ENCODE measurements around the gene TTC24. TPM values are rescaled to one million over a fixed set of nuclear protein-coding genes. Genes with fewer than 3 reads are reported as not detected.
A peak's percentile ranks its signal among the peaks of the same experiment; 100 is the strongest.
"Not testable (repeated sequence)": the region's sequence is repeated elsewhere in the genome, so short reads cannot be mapped to it uniquely, and the experiment has no call there.

TTC24 gene
- total and polyA plus RNA-seq, 5 donors, result not detected

- intact Hi-C loops (cut with DNase I), result no loop called here
- no peak for ATAC-seq
- 94% methylated on average over 3 of the region's 3 CpGs for WGBS
Observed at GRCh38 chr1:156546267-156546666, 33.3 kb upstream of the TTC24 start.

GRCh38 chr1:156547434-156547833 is 32.1 kb upstream of the TTC24 start:
- 91% methylated on average over 4 of the region's 4 CpGs for WGBS
- Histone ChIP-seq H3K4me1 (ENCODE audit: control insufficient read depth, insufficient read depth, low read length) (no peaks in the 10 kb centered on the region), H3K9me3 (ENCODE audit: control insufficient read depth, low read length) (no peaks in the 10 kb centered on the region), H3K27ac (ENCODE audit: low read length) (no peak overlapping the region), H3K4me3 (ENCODE audit: low read length) (no peak overlapping the region), H3K27me3 (ENCODE audit: control insufficient read depth, insufficient read depth) (no peaks in the 10 kb centered on the region)
- intact Hi-C loops (cut with DNase I), result no loop called here
- no peak for DNase-seq
- ATAC-seq, result no peak

More at GRCh38 chr1:156546267-156546666, 33.3 kb upstream of the TTC24 start:
- no peaks in the 10 kb centered on the region for H3K9me3 ChIP-seq (ENCODE audit: control insufficient read depth, low read length)
- no peaks in the 10 kb centered on the region for H3K4me1 ChIP-seq (ENCODE audit: control insufficient read depth, insufficient read depth, low read length)
- DNase-seq, result no peak
- H3K4me3 ChIP-seq (ENCODE audit: low read length), result no peak overlapping the region
- no peak overlapping the region for H3K27ac ChIP-seq (ENCODE audit: low read length)
- no peaks in the 10 kb centered on the region for H3K27me3 ChIP-seq (ENCODE audit: control insufficient read depth, insufficient read depth)

GRCh38 chr1:156547982-156548381 is 31.5 kb upstream of the TTC24 start:
- intact Hi-C loops (cut with DNase I), result no loop called here
- 82% methylated on average over 9 of the region's 9 CpGs for WGBS
- DNase-seq (no peak), ATAC-seq (no peak)
- Histone ChIP-seq H3K4me1 (ENCODE audit: control insufficient read depth, insufficient read depth, low read length) (no peaks in the 10 kb centered on the region), H3K4me3 (ENCODE audit: low read length) (no peak overlapping the region), H3K27me3 (ENCODE audit: control insufficient read depth, insufficient read depth) (no peaks in the 10 kb centered on the region), H3K27ac (ENCODE audit: low read length) (no peak overlapping the region), H3K9me3 (ENCODE audit: control insufficient read depth, low read length) (no peaks in the 10 kb centered on the region)

- Histone ChIP-seq H3K4me1 (ENCODE audit: control insufficient read depth, insufficient read depth, low read length) (no peaks in the 10 kb centered on the region), H3K9me3 (ENCODE audit: control insufficient read depth, low read length) (no peaks in the 10 kb centered on the region), H3K4me3 (ENCODE audit: low read length) (no peak overlapping the region), H3K27ac (ENCODE audit: low read length) (no peak overlapping the region), H3K27me3 (ENCODE audit: control insufficient read depth, insufficient read depth) (no peaks in the 10 kb centered on the region)
- no peak for DNase-seq
- intact Hi-C loops (cut with DNase I), result no loop called here
- no peak for ATAC-seq
- 72% methylated on average over 2 of the region's 2 CpGs for WGBS
Observed at GRCh38 chr1:156549390-156549789, 30.1 kb upstream of the TTC24 start.

GRCh38 chr1:156549831-156550230 is 29.7 kb upstream of the TTC24 start:
- ATAC-seq, result no peak
- H3K9me3 ChIP-seq (ENCODE audit: control insufficient read depth, low read length), result no peaks in the 10 kb centered on the region
- H3K4me1 ChIP-seq (ENCODE audit: control insufficient read depth, insufficient read depth, low read length), result no peaks in the 10 kb centered on the region
- no peaks in the 10 kb centered on the region for H3K27me3 ChIP-seq (ENCODE audit: control insufficient read depth, insufficient read depth)
- DNase-seq, result no peak
- no peak overlapping the region for H3K27ac ChIP-seq (ENCODE audit: low read length)
- intact Hi-C loops (cut with DNase I), result no loop called here
- H3K4me3 ChIP-seq (ENCODE audit: low read length), result no peak overlapping the region
- WGBS, result 69% methylated on average over 1 of the region's 1 CpG

GRCh38 chr1:156550346-156550745 is 29.2 kb upstream of the TTC24 start:
- Histone ChIP-seq H3K27ac (ENCODE audit: low read length) (no peak overlapping the region), H3K9me3 (ENCODE audit: control insufficient read depth, low read length) (no peaks in the 10 kb centered on the region), H3K4me3 (ENCODE audit: low read length) (no peak overlapping the region), H3K27me3 (ENCODE audit: control insufficient read depth, insufficient read depth) (no peaks in the 10 kb centered on the region), H3K4me1 (ENCODE audit: control insufficient read depth, insufficient read depth, low read length) (no peaks in the 10 kb centered on the region)
- ATAC-seq (peak; percentile 26 to 69), DNase-seq (peak in 1 of 3 donors; percentile 66)
- WGBS, result 79% methylated on average over 5 of the region's 5 CpGs
- intact Hi-C loops (cut with DNase I), result no loop called here

- DNase-seq, result no peak
- 83% methylated on average over 3 of the region's 3 CpGs for WGBS
Observed at GRCh38 chr1:156551066-156551643, 28.4 kb upstream of the TTC24 start.

GRCh38 chr1:156551869-156552268 is 27.7 kb upstream of the TTC24 start:
- Histone ChIP-seq H3K9me3 (ENCODE audit: control insufficient read depth, low read length) (no peaks in the 10 kb centered on the region), H3K27ac (ENCODE audit: low read length) (no peak overlapping the region), H3K27me3 (ENCODE audit: control insufficient read depth, insufficient read depth) (no peaks in the 10 kb centered on the region), H3K4me1 (ENCODE audit: control insufficient read depth, insufficient read depth, low read length) (no peaks in the 10 kb centered on the region), H3K4me3 (ENCODE audit: low read length) (no peak overlapping the region)
- DNase-seq (no peak), ATAC-seq (no peak)
- WGBS, result 92% methylated on average over 6 of the region's 6 CpGs
- intact Hi-C loops (cut with DNase I), result no loop called here

More at GRCh38 chr1:156551066-156551643, 28.4 kb upstream of the TTC24 start:
- H3K27ac ChIP-seq (ENCODE audit: low read length), result no peak overlapping the region
- intact Hi-C loops (cut with DNase I), result no loop called here
- H3K9me3 ChIP-seq (ENCODE audit: control insufficient read depth, low read length), result no peaks in the 10 kb centered on the region
- H3K27me3 ChIP-seq (ENCODE audit: control insufficient read depth, insufficient read depth), result no peaks in the 10 kb centered on the region
- no peaks in the 10 kb centered on the region for H3K4me1 ChIP-seq (ENCODE audit: control insufficient read depth, insufficient read depth, low read length)
- H3K4me3 ChIP-seq (ENCODE audit: low read length), result no peak overlapping the region
- no peak for ATAC-seq

- no peak for DNase-seq
- no peak overlapping the region for H3K4me3 ChIP-seq (ENCODE audit: low read length)
- no peaks in the 10 kb centered on the region for H3K9me3 ChIP-seq (ENCODE audit: control insufficient read depth, low read length)
- intact Hi-C loops (cut with DNase I), result no loop called here
- no peak overlapping the region for H3K27ac ChIP-seq (ENCODE audit: low read length)
- no peaks in the 10 kb centered on the region for H3K27me3 ChIP-seq (ENCODE audit: control insufficient read depth, insufficient read depth)
- 76% methylated on average over 5 of the region's 5 CpGs for WGBS
- H3K4me1 ChIP-seq (ENCODE audit: control insufficient read depth, insufficient read depth, low read length), result no peaks in the 10 kb centered on the region
- no peak for ATAC-seq
Observed at GRCh38 chr1:156552518-156552917, 27.0 kb upstream of the TTC24 start.

- not testable (repeated sequence) for H3K4me1 ChIP-seq (ENCODE audit: control insufficient read depth, insufficient read depth, low read length)
Observed at GRCh38 chr1:156552937-156553336, 26.6 kb upstream of the TTC24 start.

GRCh38 chr1:156553860-156554485 is 25.6 kb upstream of the TTC24 start:
- no peaks in the 10 kb centered on the region for H3K4me1 ChIP-seq (ENCODE audit: control insufficient read depth, insufficient read depth, low read length)
- 88% methylated on average over 6 of the region's 6 CpGs for WGBS
- no peak overlapping the region for H3K27ac ChIP-seq (ENCODE audit: low read length)
- DNase-seq (no peak), ATAC-seq (no peak)
- H3K9me3 ChIP-seq (ENCODE audit: control insufficient read depth, low read length), result no peaks in the 10 kb centered on the region
- no peak overlapping the region for H3K4me3 ChIP-seq (ENCODE audit: low read length)
- intact Hi-C loops (cut with DNase I), result no loop called here
- H3K27me3 ChIP-seq (ENCODE audit: control insufficient read depth, insufficient read depth), result no peaks in the 10 kb centered on the region

More at GRCh38 chr1:156552937-156553336, 26.6 kb upstream of the TTC24 start:
- WGBS, result 87% methylated on average over 4 of the region's 4 CpGs
- H3K27ac ChIP-seq (ENCODE audit: low read length); H3K27me3 ChIP-seq (ENCODE audit: control insufficient read depth, insufficient read depth); intact Hi-C loops (cut with DNase I); H3K4me3 ChIP-seq (ENCODE audit: low read length); H3K9me3 ChIP-seq (ENCODE audit: control insufficient read depth, low read length): not testable (repeated sequence)
- ATAC-seq, result peak; percentile 38 to 57
- peak; percentile 40 to 73 (median 62) for DNase-seq

All from right cardiac atrium (tissue), 5 donors.